Tibial artery (tissue), 4 donors: ENCODE results near the gene ZNF346.

Experiments
- DNase-seq, 2 donors: peaks; one replicate each; pipeline ENCODE4 v3.0.0-alpha.2; 2019
- H3K27ac ChIP-seq, 2 donors: fragments of 200-600 bp; sonication (generic) in 1 of 2; 1 replicate in 1 of 2; 2 replicates in 1 of 2; pipeline ENCODE4 v1.5.1; 2018 to 2019; ENCODE audit warnings: mild to moderate bottlenecking in 1 of 2
- H3K27me3 ChIP-seq, 2 donors: fragments of 200-600 bp; sonication (generic) in 1 of 2; one replicate each; pipeline versions ENCODE4 v1.5.1 to v1.6.0; 2016 to 2019
- H3K36me3 ChIP-seq, 3 donors: fragments of 200-600 bp; sonication (generic) in 2 of 3; one replicate each; pipeline ENCODE4 v1.5.1; 2016 to 2019; ENCODE audit warnings: mild to moderate bottlenecking in 2 of 3
- H3K4me1 ChIP-seq, 4 donors: fragments of 200-600 bp; sonication (generic) in 2 of 4; 1 replicate in 3 of 4; 2 replicates in 1 of 4; pipeline ENCODE4 v1.5.1; 2016 to 2019
- H3K4me3 ChIP-seq, 2 donors: fragments of 200-600 bp; sonication (generic) in 1 of 2; 1 replicate in 1 of 2; 2 replicates in 1 of 2; pipeline ENCODE4 v1.5.1; 2018 to 2019; ENCODE audit warnings: mild to moderate bottlenecking in 2 of 2
- H3K9me3 ChIP-seq, 3 donors: fragments of 200-600 bp; sonication (generic) in 1 of 3; one replicate each; pipeline ENCODE4 v1.5.1; 2016 to 2019
- CTCF ChIP-seq, 2 experiments: fragments of 200-600 bp in 1 of 2; fragments of 450-650 bp in 1 of 2; IDR thresholded peaks; one replicate each; pipeline ENCODE4 v1.5.1; 2017 to 2019; ENCODE audit warnings: antibody characterized with exemption in 2 of 2, mild to moderate bottlenecking in 1 of 2, moderate library complexity in 1 of 2
- intact Hi-C: fragments of 100-400 bp; cut with DNase I; formaldehyde crosslinking; loops from one replicate; pipeline ENCODE4 v1.15.0; 2023; ENCODE audit warnings: low total_unique reads

ZNF346 gene

GRCh38 chr5:177087398-177088005, 65.0 kb downstream of the ZNF346 start:
- Histone ChIP-seq H3K27ac (no peak overlapping the region), H3K9me3 (no peaks in the 10 kb centered on the region), H3K36me3 (no peaks in the 10 kb centered on the region), H3K4me3 (peak overlapping the region in 1 of 2 donors; percentile 45), H3K4me1 (peaks cover 0 to 14% (median 11%) of the 10 kb centered on the region in 4 donors), H3K27me3 (peaks cover 6 to 49% of the 10 kb centered on the region in 2 donors)
- TF ChIP-seq CTCF (IDR thresholded peaks at IDR 0.05): no peak
- intact Hi-C loops: no loop called here
- DNase-seq: no peak

GRCh38 chr5:177089127-177089526, 66.6 kb downstream of the ZNF346 start:
- Histone ChIP-seq H3K4me1 (peaks cover 0 to 14% (median 11%) of the 10 kb centered on the region in 4 donors), H3K27me3 (peaks cover 6 to 55% of the 10 kb centered on the region in 2 donors), H3K9me3 (no peaks in the 10 kb centered on the region), H3K4me3 (no peak overlapping the region), H3K27ac (no peak overlapping the region), H3K36me3 (no peaks in the 10 kb centered on the region)
- no peak for DNase-seq
- no peak for TF ChIP-seq CTCF (IDR thresholded peaks at IDR 0.05)
- intact Hi-C loops: no loop called here

- no peaks in the 10 kb centered on the region for H3K9me3 ChIP-seq
- no peak overlapping the region for H3K27ac ChIP-seq
- peaks cover 0 to 17% (median 11%) of the 10 kb centered on the region in 4 donors for H3K4me1 ChIP-seq
- no peak for DNase-seq
- no peak overlapping the region for H3K4me3 ChIP-seq
- no peaks in the 10 kb centered on the region for H3K36me3 ChIP-seq
- TF ChIP-seq CTCF (IDR thresholded peaks at IDR 0.05): no peak
- peaks cover 6 to 51% of the 10 kb centered on the region in 2 donors for H3K27me3 ChIP-seq
- intact Hi-C loops: loop anchor here (2.0 kb wide), 1 partner anchor 69 kb away; no protein-coding TSS in a partner anchor
Observed at GRCh38 chr5:177089825-177090641, 67.5 kb downstream of the ZNF346 start.

- Histone ChIP-seq H3K27ac (no peak overlapping the region), H3K4me1 (peaks cover 0 to 17% (median 11%) of the 10 kb centered on the region in 4 donors), H3K36me3 (no peaks in the 10 kb centered on the region), H3K27me3 (peaks cover 6 to 51% of the 10 kb centered on the region in 2 donors), H3K4me3 (no peak overlapping the region), H3K9me3 (no peaks in the 10 kb centered on the region)
- no peak for DNase-seq
- no peak for TF ChIP-seq CTCF (IDR thresholded peaks at IDR 0.05)
- intact Hi-C loops: loop anchor here (2.0 kb wide), 1 partner anchor 70 kb away; no protein-coding TSS in a partner anchor
Observed at GRCh38 chr5:177090813-177091212, 68.3 kb downstream of the ZNF346 start.

GRCh38 chr5:177091232-177091631, 68.7 kb downstream of the ZNF346 start:
- Histone ChIP-seq H3K27ac (no peak overlapping the region), H3K9me3 (no peaks in the 10 kb centered on the region), H3K4me1 (peaks cover 0 to 17% (median 11%) of the 10 kb centered on the region in 4 donors), H3K4me3 (no peak overlapping the region), H3K36me3 (no peaks in the 10 kb centered on the region), H3K27me3 (peaks cover 6 to 51% of the 10 kb centered on the region in 2 donors)
- TF ChIP-seq CTCF (IDR thresholded peaks at IDR 0.05): no peak
- no peak for DNase-seq
- intact Hi-C loops: loop anchor here (2.0 kb wide), 1 partner anchor 70 kb away; no protein-coding TSS in a partner anchor
